GM23248 (cell line): ENCODE measurements around the gene DGAT2.

ENCODE experiments used
- EZH2 ChIP-seq: fragments of 200-600 bp; sonication (generic); IDR thresholded peaks from 2 replicates; pipeline ENCODE4 v1.6.1; 2018; ENCODE audit warnings: antibody characterized with exemption, mild to moderate bottlenecking; ENCODE audit not compliant: insufficient read depth, poor library complexity, severe bottlenecking
- EZH2phosphoT487 ChIP-seq: fragments of 200-600 bp; sonication (generic); IDR thresholded peaks from 2 replicates; pipeline ENCODE4 v1.6.1; 2018; ENCODE audit warnings: antibody characterized with exemption, moderate library complexity, mild to moderate bottlenecking, low read depth; ENCODE audit not compliant: insufficient read depth

DNA sequence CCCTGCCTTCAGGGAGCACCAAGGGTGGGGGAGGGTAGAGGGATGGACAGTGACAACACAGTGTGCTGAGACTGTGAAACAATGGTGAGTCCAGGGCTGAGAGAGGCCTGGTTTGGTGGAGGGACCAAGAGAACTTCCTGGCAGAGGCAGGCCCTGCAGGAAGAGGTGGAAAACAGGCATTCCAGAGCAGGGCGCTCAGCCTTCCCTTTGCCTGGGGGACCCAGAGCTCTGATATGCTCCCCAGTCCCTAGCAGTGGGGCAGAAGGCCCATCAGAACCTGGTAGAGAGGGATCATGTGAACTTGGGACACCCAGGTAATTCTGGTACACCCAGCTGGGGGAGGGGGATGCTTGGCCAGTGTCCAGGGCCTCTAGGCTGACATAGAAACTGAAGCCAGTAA lies 29.2 kb downstream of the DGAT2 start:
- TF ChIP-seq EZH2phosphoT487: no peak
- no peak for TF ChIP-seq EZH2
